Measurements from ENCODE around the gene RALBP1.
"Not testable (repeated sequence)": the region's sequence is repeated elsewhere in the genome, so short reads cannot be mapped to it uniquely, and the experiment has no call there.

The RALBP1 gene

GRCh38 chr18:9454061-9454703, 21.1 kb upstream of the RALBP1 start:
- DNase-seq (ENCODE audit: low read depth in 2 of 3, low spot score in 1 of 3), result no peak

- DNase-seq (ENCODE audit: low read depth in 2 of 3, low spot score in 1 of 3), result no peak
These were observed 19.4 kb upstream of the RALBP1 start for GRCh38 chr18:9455718-9456511.

- no peak for DNase-seq (ENCODE audit: low read depth in 2 of 3, low spot score in 1 of 3)
These were observed 9.2 kb upstream of the RALBP1 start for GRCh38 chr18:9466127-9466526.

GRCh38 chr18:9466846-9467245, 8.5 kb upstream of the RALBP1 start:
- DNase-seq (ENCODE audit: low read depth in 2 of 3, low spot score in 1 of 3), result no peak

GRCh38 chr18:9468998-9469397, 6.3 kb upstream of the RALBP1 start:
- no peak for DNase-seq (ENCODE audit: low read depth in 2 of 3, low spot score in 1 of 3)

- DNase-seq (ENCODE audit: low read depth in 2 of 3, low spot score in 1 of 3), result no peak
These were observed 5.6 kb upstream of the RALBP1 start for GRCh38 chr18:9469685-9470084.

GRCh38 chr18:9474108-9474982, 968 bp upstream of the RALBP1 start:
- no peak for DNase-seq (ENCODE audit: low read depth in 2 of 3, low spot score in 1 of 3)

- peak in 2 of 3 donors; percentile 32 to 33 for DNase-seq (ENCODE audit: low read depth in 2 of 3, low spot score in 1 of 3)
These were observed 604 bp downstream of the RALBP1 start for GRCh38 chr18:9475643-9476591.

GRCh38 chr18:9476949-9477348, 1.6 kb downstream of the RALBP1 start:
- DNase-seq (ENCODE audit: low read depth in 2 of 3, low spot score in 1 of 3), result not testable (repeated sequence)

- DNase-seq (ENCODE audit: low read depth in 2 of 3, low spot score in 1 of 3), result no peak
These were observed 2.2 kb downstream of the RALBP1 start for GRCh38 chr18:9477509-9477908.

- no peak for DNase-seq (ENCODE audit: low read depth in 2 of 3, low spot score in 1 of 3)
These were observed 3.2 kb downstream of the RALBP1 start for GRCh38 chr18:9478545-9478944.

- DNase-seq (ENCODE audit: low read depth in 2 of 3, low spot score in 1 of 3), result no peak
These were observed 7.5 kb downstream of the RALBP1 start for GRCh38 chr18:9482790-9483189.

- DNase-seq (ENCODE audit: low read depth in 2 of 3, low spot score in 1 of 3), result no peak
These were observed 8.2 kb downstream of the RALBP1 start for GRCh38 chr18:9483526-9483925.

- DNase-seq (ENCODE audit: low read depth in 2 of 3, low spot score in 1 of 3), result not testable (repeated sequence)
These were observed 9.5 kb downstream of the RALBP1 start for GRCh38 chr18:9484856-9485255.

GRCh38 chr18:9488538-9488937, 13.2 kb downstream of the RALBP1 start:
- no peak for DNase-seq (ENCODE audit: low read depth in 2 of 3, low spot score in 1 of 3)

- DNase-seq (ENCODE audit: low read depth in 2 of 3, low spot score in 1 of 3), result no peak
These were observed 19.5 kb downstream of the RALBP1 start for GRCh38 chr18:9494778-9495331.

GRCh38 chr18:9495465-9495864, 20.2 kb downstream of the RALBP1 start:
- DNase-seq (ENCODE audit: low read depth in 2 of 3, low spot score in 1 of 3), result no peak

GRCh38 chr18:9495916-9496705, 20.8 kb downstream of the RALBP1 start:
- DNase-seq (ENCODE audit: low read depth in 2 of 3, low spot score in 1 of 3), result no peak

- no peak for DNase-seq (ENCODE audit: low read depth in 2 of 3, low spot score in 1 of 3)
These were observed 30.9 kb downstream of the RALBP1 start for GRCh38 chr18:9506046-9506792.
